ENCODE data around the gene UTP25.
"Not testable (repeated sequence)": the region's sequence is repeated elsewhere in the genome, so short reads cannot be mapped to it uniquely, and the experiment has no call there.

The UTP25 gene

GRCh38 chr1:209827384-209828262 is at the start of gene UTP25:
TSS of gene UTP25 (plus strand) at chr1:209827972. CDS start at chr1:209828064, 92 bp downstream.
- peak; percentile 85 for DNase-seq

GRCh38 chr1:209778102-209778501 is 49.7 kb upstream of the UTP25 start:
- DNase-seq: no peak

GRCh38 chr1:209780268-209780667 is 47.5 kb upstream of the UTP25 start:
- no peak for DNase-seq

GRCh38 chr1:209783386-209783785 is 44.4 kb upstream of the UTP25 start:
- no peak for DNase-seq

- peak; percentile 98 for DNase-seq
Observed at GRCh38 chr1:209784265-209785169, 43.3 kb upstream of the UTP25 start, which contains the start of gene C1orf74. TSS of gene C1orf74 (minus strand) at chr1:209784559. CDS start at chr1:209783634, 925 bp downstream.

- DNase-seq: no peak
Observed at GRCh38 chr1:209785592-209785991, 42.2 kb upstream of the UTP25 start.

- DNase-seq: no peak
Observed at GRCh38 chr1:209786146-209786545, 41.6 kb upstream of the UTP25 start.

GRCh38 chr1:209787551-209787950 is 40.2 kb upstream of the UTP25 start:
- no peak for DNase-seq

GRCh38 chr1:209789245-209789644 is 38.5 kb upstream of the UTP25 start:
- DNase-seq: no peak

GRCh38 chr1:209790286-209791193 is 37.2 kb upstream of the UTP25 start:
- no peak for DNase-seq

GRCh38 chr1:209791920-209792319 is 35.9 kb upstream of the UTP25 start:
- no peak for DNase-seq

- DNase-seq: not testable (repeated sequence)
Observed at GRCh38 chr1:209793711-209794110, 34.1 kb upstream of the UTP25 start.

- no peak for DNase-seq
Observed at GRCh38 chr1:209797978-209798639, 29.7 kb upstream of the UTP25 start.

GRCh38 chr1:209800984-209801834 is 26.6 kb upstream of the UTP25 start:
- DNase-seq: no peak

- DNase-seq: no peak
Observed at GRCh38 chr1:209802117-209802779, 25.5 kb upstream of the UTP25 start.

- DNase-seq: no peak
Observed at GRCh38 chr1:209802780-209803152, 25.0 kb upstream of the UTP25 start.

- DNase-seq: no peak
Observed at GRCh38 chr1:209803568-209803967, 24.2 kb upstream of the UTP25 start.

- DNase-seq: no peak
Observed at GRCh38 chr1:209805341-209805781, 22.4 kb upstream of the UTP25 start.

GRCh38 chr1:209805875-209806760 is 21.7 kb upstream of the UTP25 start, which contains the start of gene IRF6:
TSS of gene IRF6 (minus strand) at chr1:209806142. CDS start at chr1:209801413, 4,729 bp downstream.
- peak; percentile 14 for DNase-seq

Data from NK-92 treated with Interleukin-12 subunit alpha and Interleukin-12 subunit beta, amount 100 ng/mL, for 24 hours (cell line).